K562 (cell line): ENCODE data around the gene TRABD.

Source experiments
- JUNB ChIP-seq: fragments of 450-650 bp; formaldehyde crosslinking; conservative IDR thresholded peaks from 2 replicates; pipeline ENCODE4 v1.4.0; 2020; ENCODE audit warnings: mild to moderate bottlenecking
- KLF1 ChIP-seq: fragments of 450-650 bp; IDR thresholded peaks from 2 replicates; pipeline ENCODE4 v1.6.1; 2016; ENCODE audit warnings: missing genetic modification characterization, missing compliant biosample characterization
- L3MBTL2 ChIP-seq: fragments of 450-650 bp; IDR thresholded peaks from 2 replicates; pipeline ENCODE4 v1.6.1; 2016; ENCODE audit warnings: mild to moderate bottlenecking, moderate library complexity
- NR2C2 ChIP-seq, 2 experiments: fragments of 200-800 bp in 1 of 2; sonication (Bioruptor generic) in 1 of 2; sonication (generic) in 1 of 2; formaldehyde crosslinking in 1 of 2; IDR thresholded peaks; 2 replicates each; pipeline versions ENCODE4 v1.6.1 to v1.8.0; 2016 to 2022; ENCODE audit warnings: mild to moderate bottlenecking in 1 of 2, missing compliant biosample characterization in 1 of 2, missing genetic modification characterization in 1 of 2, missing genetic modification reagents in 1 of 2
- RBM34 ChIP-seq: fragments of 200-400 bp; formaldehyde crosslinking; IDR thresholded peaks from 2 replicates; pipeline ENCODE4 v1.6.1; 2018; ENCODE audit warnings: low read length, borderline replicate concordance; ENCODE audit not compliant: insufficient read depth
- SREBF2 ChIP-seq: sonication (generic); formaldehyde crosslinking; IDR thresholded peaks from 2 replicates; pipeline ENCODE4 v1.4.0; 2020; ENCODE audit warnings: mild to moderate bottlenecking, missing genetic modification reagents
- YY1 ChIP-seq, 3 experiments: IDR thresholded peaks; 2 replicates each; pipeline ENCODE4 v1.6.1; 2011; ENCODE audit warnings: low read length in 2 of 3, mild to moderate bottlenecking in 2 of 3, moderate library complexity in 2 of 3, borderline replicate concordance in 1 of 3, control low read depth in 1 of 3, low read depth in 1 of 3; ENCODE audit not compliant: insufficient read depth in 3 of 3, insufficient replicate concordance in 2 of 3, control insufficient read depth in 1 of 3, insufficient read length in 1 of 3; ENCODE audit errors: extremely low read depth in 1 of 3
- ZNF282 ChIP-seq: sonication (generic); formaldehyde crosslinking; IDR thresholded peaks from 2 replicates; pipeline ENCODE4 v1.8.1; 2023; ENCODE audit warnings: missing genetic modification reagents
- ZNF311 ChIP-seq: fragments of 250-450 bp; sonication (Bioruptor Pico); IDR thresholded peaks from 2 replicates; pipeline ENCODE4 v1.4.0; 2020; ENCODE audit warnings: mild to moderate bottlenecking, moderate library complexity
- ZNF445 ChIP-seq: fragments of 250-450 bp; sonication (Bioruptor Pico); IDR thresholded peaks from 2 replicates; pipeline ENCODE4 v1.4.0; 2020; ENCODE audit warnings: low read depth, mild to moderate bottlenecking, moderate library complexity
- ZNF639 ChIP-seq, 2 experiments: fragments of 200-800 bp in 1 of 2; sonication (Bioruptor generic) in 1 of 2; sonication (generic) in 1 of 2; formaldehyde crosslinking in 1 of 2; IDR thresholded peaks in 1 of 2; conservative IDR thresholded peaks in 1 of 2; 2 replicates each; pipeline versions ENCODE4 v1.5.0 to v1.6.1; 2016 to 2020; ENCODE audit warnings: missing compliant biosample characterization in 1 of 2, missing genetic modification characterization in 1 of 2, missing genetic modification reagents in 1 of 2
- TF ChIP-seq, protein P1 (sequence below), 2 experiments: fragments of 250-450 bp in 1 of 2; fragments of 450-650 bp in 1 of 2; sonication (Bioruptor Pico) in 1 of 2; IDR thresholded peaks; 2 replicates each; pipeline versions ENCODE4 v1.6.1 to v1.8.0; 2016 to 2021; ENCODE audit warnings: mild to moderate bottlenecking in 2 of 2, moderate library complexity in 2 of 2, missing compliant biosample characterization in 1 of 2, missing genetic modification characterization in 1 of 2
- TF ChIP-seq, protein P2 (sequence below): fragments of 450-650 bp; formaldehyde crosslinking; IDR thresholded peaks from 2 replicates; pipeline ENCODE4 v1.4.0; 2022; ENCODE audit warnings: missing genetic modification characterization

DNA sequence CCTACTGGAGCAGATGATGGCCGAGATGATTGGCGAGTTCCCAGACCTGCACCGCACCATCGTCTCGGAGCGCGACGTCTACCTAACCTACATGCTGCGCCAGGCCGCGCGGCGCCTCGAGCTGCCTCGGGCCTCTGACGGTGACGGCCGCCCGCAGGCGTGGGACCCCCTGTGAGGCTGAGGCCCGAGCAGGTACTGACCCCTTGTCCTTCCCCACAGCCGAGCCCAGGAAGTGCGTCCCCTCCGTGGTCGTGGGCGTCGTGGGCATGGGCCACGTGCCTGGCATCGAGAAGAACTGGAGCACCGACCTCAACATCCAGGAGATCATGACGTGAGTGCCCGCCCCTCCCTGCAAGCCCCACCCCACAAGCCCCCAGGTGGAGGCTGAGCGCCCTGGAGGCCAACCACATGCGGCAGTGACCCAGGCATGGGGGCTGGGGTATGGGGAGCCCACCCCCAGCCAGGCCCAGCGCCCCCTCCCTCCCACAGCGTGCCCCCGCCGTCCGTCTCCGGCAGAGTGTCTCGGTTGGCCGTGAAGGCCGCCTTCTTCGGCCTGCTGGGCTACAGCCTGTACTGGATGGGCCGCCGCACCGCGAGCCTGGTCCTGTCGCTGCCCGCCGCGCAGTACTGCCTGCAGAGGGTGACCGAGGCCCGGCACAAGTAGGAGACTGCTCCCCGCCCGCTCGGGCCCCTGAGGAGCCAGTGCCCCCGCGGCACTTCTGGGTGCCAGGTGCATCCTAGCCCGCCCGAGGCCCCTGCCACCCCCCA lies 12.3 kb downstream of the TRABD start:
- no peak for TF ChIP-seq ZNF445
- TF ChIP-seq SREBF2 (CRISPR knock-in tag) = no peak
- no peak for TF ChIP-seq L3MBTL2
- TF ChIP-seq, protein P1, sequence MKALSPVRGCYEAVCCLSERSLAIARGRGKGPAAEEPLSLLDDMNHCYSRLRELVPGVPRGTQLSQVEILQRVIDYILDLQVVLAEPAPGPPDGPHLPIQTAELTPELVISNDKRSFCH (CRISPR knock-in tag; IDR thresholded peaks at IDR 0.05) = no peak
- TF ChIP-seq, protein P1 (tag; IDR thresholded peaks at IDR 0.05) = no peak
- TF ChIP-seq, protein P2, sequence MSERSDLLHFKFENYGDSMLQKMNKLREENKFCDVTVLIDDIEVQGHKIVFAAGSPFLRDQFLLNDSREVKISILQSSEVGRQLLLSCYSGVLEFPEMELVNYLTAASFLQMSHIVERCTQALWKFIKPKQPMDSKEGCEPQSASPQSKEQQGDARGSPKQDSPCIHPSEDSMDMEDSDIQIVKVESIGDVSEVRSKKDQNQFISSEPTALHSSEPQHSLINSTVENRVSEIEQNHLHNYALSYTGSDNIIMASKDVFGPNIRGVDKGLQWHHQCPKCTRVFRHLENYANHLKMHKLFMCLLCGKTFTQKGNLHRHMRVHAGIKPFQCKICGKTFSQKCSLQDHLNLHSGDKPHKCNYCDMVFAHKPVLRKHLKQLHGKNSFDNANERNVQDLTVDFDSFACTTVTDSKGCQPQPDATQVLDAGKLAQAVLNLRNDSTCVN (CRISPR knock-in tag) = no peak
- TF ChIP-seq ZNF639 (CRISPR knock-in tag; conservative IDR thresholded peaks at IDR 0.05 in 1 of 2, IDR thresholded peaks at IDR 0.05 in 1 of 2) = no peak
- TF ChIP-seq ZNF311 = no peak
- TF ChIP-seq RBM34 = no peak
- TF ChIP-seq NR2C2 (CRISPR knock-in tag; IDR thresholded peaks at IDR 0.05) = no peak
- TF ChIP-seq NR2C2 (tag; IDR thresholded peaks at IDR 0.05) = no peak
- TF ChIP-seq ZNF282 (CRISPR knock-in tag) = no peak
- no peak for TF ChIP-seq KLF1 (tag)
- TF ChIP-seq YY1 (IDR thresholded peaks at IDR 0.05; ENCODE audit: borderline replicate concordance in 1 of 3, control insufficient read depth in 1 of 3, extremely low read depth in 1 of 3, insufficient read depth in 3 of 3, insufficient read length in 1 of 3, insufficient replicate concordance in 2 of 3, low read depth in 1 of 3, low read length in 2 of 3) = no peak
- TF ChIP-seq JUNB (CRISPR knock-in tag) = no peak
